ENCODE measurements around the gene PLXNA2.

GRCh38 chr1:208209286-208209685 lies 34.9 kb downstream of the PLXNA2 start:
- TF ChIP-seq CTCF (IDR thresholded peaks at IDR 0.05; ENCODE audit: insufficient read depth, low read depth, low read length), result no peak
- TF ChIP-seq EZH2 (IDR thresholded peaks at IDR 0.05; ENCODE audit: insufficient read depth, low read length), result no peak

All from astrocyte (in vitro differentiated cells and primary cell).